IMR-90 (cell line): ENCODE measurements around the gene RCL1. TPM values are rescaled to one million over a fixed set of nuclear protein-coding genes. Genes with fewer than 3 reads are reported as not detected.

Experiments
- ATAC-seq: fragments of 200-7000 bp; cut with Tn5 transposase; 2 replicates; pipeline ENCODE4 v1.9.1; 2020; ENCODE audit warnings: low read depth, mild to moderate bottlenecking, moderate library complexity
- BruUV-seq: library from RNA; stranded (reverse); fragments of 400-500 nt; replicated peaks from 2 replicates; lab custom pipeline; 2021; lab: Mats Ljungman, UMichigan
- CTCF ChIA-PET: fragments of 300-600 bp; formaldehyde crosslinking; extraction: SDS; loops from one replicate; lab custom pipeline; 2021; ENCODE audit warnings: antibody characterized with exemption; lab: Yijun Ruan, JAX
- POLR2A ChIA-PET: fragments of 300-600 bp; sonication (Branson Sonifier 250); formaldehyde crosslinking; loops from one replicate; lab custom pipeline; 2022; ENCODE audit warnings: antibody characterized with exemption; ENCODE audit not compliant: unreplicated experiment; lab: Charles Lee
- DNase-seq: peaks from one replicate; pipeline ENCODE4 v3.0.0; 2013
- H2AFZ ChIP-seq: replicated peaks from 2 replicates; pipeline ENCODE3; 2013; ENCODE audit warnings: low read length, mild to moderate bottlenecking; ENCODE audit not compliant: poor library complexity
- H2AK5ac ChIP-seq: 2 replicates; pipeline ENCODE4 v1.6.1; 2013; ENCODE audit warnings: low read depth, low read length, inconsistent platforms
- H2AK9ac ChIP-seq: replicated peaks from 2 replicates; pipeline ENCODE3; 2013; ENCODE audit warnings: mild to moderate bottlenecking, low read depth, low read length, moderate library complexity; ENCODE audit not compliant: poor library complexity
- H2BK120ac ChIP-seq: 2 replicates; pipeline ENCODE4 v1.6.1; 2013; ENCODE audit warnings: low read depth, low read length, inconsistent platforms
- H2BK15ac ChIP-seq: 3 replicates; pipeline ENCODE4 v1.6.1; 2013; ENCODE audit warnings: low read depth, low read length, inconsistent platforms
- H2BK20ac ChIP-seq: 2 replicates; pipeline ENCODE4 v1.6.1; 2013; ENCODE audit warnings: low read depth, mild to moderate bottlenecking, inconsistent platforms, low read length, moderate library complexity
- H2BK5ac ChIP-seq: 2 replicates; pipeline ENCODE4 v1.6.1; 2013; ENCODE audit warnings: mild to moderate bottlenecking, low read depth, low read length, inconsistent platforms; ENCODE audit not compliant: poor library complexity, severe bottlenecking
- H3K14ac ChIP-seq: replicated peaks from 2 replicates; pipeline ENCODE4 v1.6.1; 2013; ENCODE audit warnings: low read depth, low read length, inconsistent platforms
- H3K18ac ChIP-seq: 2 replicates; pipeline ENCODE4 v1.6.1; 2013; ENCODE audit warnings: low read depth, low read length, control low read depth
- H3K23ac ChIP-seq: 2 replicates; pipeline ENCODE4 v1.6.1; 2013; ENCODE audit warnings: low read depth, low read length, inconsistent platforms
- H3K27ac ChIP-seq: 2 replicates; pipeline ENCODE4 v1.5.1; 2013; ENCODE audit warnings: mild to moderate bottlenecking, control low read depth, low read length; ENCODE audit not compliant: insufficient read depth
- H3K27me3 ChIP-seq: 2 replicates; pipeline ENCODE4 v1.6.1; 2013; ENCODE audit warnings: low read length; ENCODE audit not compliant: control insufficient read depth, insufficient read depth
- H3K36me3 ChIP-seq: 2 replicates; pipeline ENCODE4 v1.6.1; 2013; ENCODE audit warnings: low read length, mixed read lengths; ENCODE audit not compliant: control insufficient read depth, insufficient read depth
- H3K4ac ChIP-seq: 2 replicates; pipeline ENCODE4 v1.6.1; 2013; ENCODE audit warnings: low read depth, low read length, inconsistent platforms
- H3K4me1 ChIP-seq: 2 replicates; pipeline ENCODE4 v1.6.1; 2013; ENCODE audit warnings: low read length, mixed read lengths; ENCODE audit not compliant: control insufficient read depth, insufficient read depth
- H3K4me2 ChIP-seq: 2 replicates; pipeline ENCODE4 v1.6.1; 2013; ENCODE audit warnings: low read depth, mild to moderate bottlenecking, control low read depth, low read length, moderate library complexity
- H3K4me3 ChIP-seq: 2 replicates; pipeline ENCODE4 v1.5.1; 2013; ENCODE audit warnings: low read depth, mild to moderate bottlenecking, control low read depth, low read length, moderate library complexity; ENCODE audit not compliant: insufficient read depth
- H3K56ac ChIP-seq: 2 replicates; pipeline ENCODE4 v1.6.1; 2013; ENCODE audit warnings: low read length, inconsistent platforms; ENCODE audit not compliant: insufficient read depth; ENCODE audit errors: extremely low read depth
- H3K79me1 ChIP-seq, 2 experiments: 2 replicates each; pipeline ENCODE4 v1.6.1; 2013; ENCODE audit warnings: low read length in 2 of 2, inconsistent platforms in 1 of 2, low read depth in 1 of 2
- H3K9ac ChIP-seq: 2 replicates; pipeline ENCODE4 v1.6.1; 2013; ENCODE audit warnings: low read depth, low read length, control low read depth
- H3K9me1 ChIP-seq: 2 replicates; pipeline ENCODE4 v1.6.1; 2013; ENCODE audit warnings: low read length, inconsistent platforms; ENCODE audit not compliant: insufficient read depth
- H3K9me3 ChIP-seq: 2 replicates; pipeline ENCODE4 v1.6.1; 2013; ENCODE audit warnings: low read length; ENCODE audit not compliant: control insufficient read depth, insufficient read depth
- H4K20me1 ChIP-seq: 2 replicates; pipeline ENCODE4 v1.6.1; 2013; ENCODE audit warnings: low read length, inconsistent platforms; ENCODE audit not compliant: insufficient read depth
- H4K5ac ChIP-seq: 2 replicates; pipeline ENCODE4 v1.6.1; 2013; ENCODE audit warnings: mild to moderate bottlenecking, low read depth, low read length, control low read depth
- H4K8ac ChIP-seq, 2 experiments: 2 replicates each; pipeline ENCODE4 v1.6.1; 2013; ENCODE audit warnings: low read depth in 2 of 2, low read length in 2 of 2, control low read depth in 1 of 2, inconsistent platforms in 1 of 2
- H4K91ac ChIP-seq: 2 replicates; pipeline ENCODE4 v1.6.1; 2013; ENCODE audit warnings: low read depth, low read length, inconsistent platforms; ENCODE audit not compliant: insufficient read depth
- MAFK ChIP-seq: IDR thresholded peaks from 2 replicates; pipeline ENCODE4 v1.6.1; 2012; ENCODE audit warnings: low read depth, low read length, improper control_type of control experiment
- MXI1 ChIP-seq: IDR thresholded peaks from 2 replicates; pipeline ENCODE4 v1.6.1; 2012; ENCODE audit warnings: low read depth, mild to moderate bottlenecking, low read length, moderate library complexity, borderline replicate concordance
- RFX5 ChIP-seq: IDR thresholded peaks from 2 replicates; pipeline ENCODE4 v1.8.0; 2012; ENCODE audit warnings: low read depth, mild to moderate bottlenecking, low read length, moderate library complexity
- WGBS, 2 experiments: methylation state at CpG; one replicate each; pipeline versions ENCODE4 v1.1.5 to v1.1.7; 2013; ENCODE audit warnings: missing lambda C conversion rate in 2 of 2; ENCODE audit not compliant: insufficient read length in 1 of 2; ENCODE audit errors: extremely low coverage in 2 of 2; 5-methylcytosine and 5-hydroxymethylcytosine counted together
- dilution Hi-C: fragments of 300-500 bp; cut with HindIII; formaldehyde crosslinking; loops from one replicate; pipeline ENCODE4 v1.14.3; 2018; ENCODE audit warnings: low sequenced_read_pairs; ENCODE audit not compliant: unreplicated experiment
- in situ Hi-C: fragments of 300-500 bp; cut with MboI; formaldehyde crosslinking; loops from 3 replicates; pipeline ENCODE4 v1.14.3; 2019; ENCODE audit warnings: low sequenced_read_pairs, inconsistent platforms, mixed read lengths
- intact Hi-C: fragments of 100-400 bp; cut with micrococcal nuclease; formaldehyde crosslinking; loops from 2 replicates; pipeline ENCODE4 v1.10.0; 2022
- polyA plus RNA-seq, 3 experiments: library from polyadenylated mRNA; depleted of rRNA; stranded (reverse); fragments of >200 nt; gene quantifications; 2 replicates each; pipeline ENCODE4 v1.2.3, GENCODE V29; 2012; ENCODE audit warnings: low replicate concordance in 1 of 3
- total RNA-seq: library from RNA; depleted of rRNA; stranded (reverse); fragments of >200 nt; gene quantifications from 2 replicates; pipeline ENCODE4 v1.2.3, GENCODE V29; 2012

The RCL1 gene
- total and polyA plus RNA-seq, 2 of the 4 experiments (the other 2 are of a cell fraction) = 12.3 to 13.8 TPM

DNA sequence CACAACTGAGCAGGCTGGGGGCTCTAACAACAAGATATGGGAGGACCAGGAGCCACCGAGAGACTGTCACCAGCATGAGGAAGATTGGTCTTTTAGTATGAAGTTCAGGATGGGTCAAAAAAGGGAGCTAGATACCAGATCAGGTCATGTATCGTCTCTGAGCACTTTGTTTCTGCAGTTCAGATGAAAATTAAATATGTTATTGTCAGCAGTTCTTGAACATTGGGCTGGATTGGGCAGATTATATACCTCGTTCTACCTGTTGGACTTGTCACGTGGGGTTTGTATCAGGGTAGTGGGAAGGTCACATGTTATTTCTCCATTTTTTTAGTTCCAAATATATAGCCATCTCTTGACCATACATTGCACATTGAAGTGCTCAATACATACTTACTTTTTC lies 47.3 kb downstream of the RCL1 start:
- H4K5ac ChIP-seq = no peak overlapping the region
- H3K4me1 ChIP-seq = peaks cover 14% of the 10 kb centered on the region
- no peak overlapping the region for H3K4ac ChIP-seq
- DNase-seq (no peak), ATAC-seq (no peak)
- no TSS peak for BruUV-seq
- H2BK15ac ChIP-seq = no peak overlapping the region
- no peaks in the 10 kb centered on the region for H3K27me3 ChIP-seq
- H2BK120ac ChIP-seq = no peak overlapping the region
- H3K9me1 ChIP-seq = peaks cover 29% of the 10 kb centered on the region
- TF ChIP-seq MXI1 (no peak), MAFK (peak; percentile 47), RFX5 (no peak)
- dilution Hi-C loops = no loop called here
- H3K36me3 ChIP-seq = peaks cover 6% of the 10 kb centered on the region; the same call in 1 of the 2 replicates
- POLR2A ChIA-PET = no interaction called here
- peaks cover 10% of the 10 kb centered on the region for H4K20me1 ChIP-seq
- H4K8ac ChIP-seq = no peak overlapping the region
- no peak overlapping the region for H3K4me2 ChIP-seq
- peaks cover 13 to 39% of the 10 kb centered on the region in 2 experiments; a peak in 2 of 4 replicates for H3K79me1 ChIP-seq
- H2BK5ac ChIP-seq = no peak overlapping the region
- no peaks in the 10 kb centered on the region for H3K9me3 ChIP-seq
- H2AFZ ChIP-seq = no peak overlapping the region
- H3K56ac ChIP-seq = no peak overlapping the region
- H3K9ac ChIP-seq = no peak overlapping the region
- no peak overlapping the region for H3K14ac ChIP-seq
- H3K4me3 ChIP-seq = no peak overlapping the region
- H3K27ac ChIP-seq = no peak overlapping the region
- no peak overlapping the region for H2AK9ac ChIP-seq
- intact Hi-C loops = no loop called here
- in situ Hi-C loops = no loop called here
- CTCF ChIA-PET = no interaction called here
- WGBS, 2 experiments = no CpG with 5 or more reads among the region's 4 CpGs
- H2BK20ac ChIP-seq = no peak overlapping the region
- H4K91ac ChIP-seq = no peak overlapping the region
- H3K23ac ChIP-seq = no peak overlapping the region
- H3K18ac ChIP-seq = no peak overlapping the region
- peak overlapping the region; percentile 30 for H2AK5ac ChIP-seq
